Loucy (cell line): ENCODE data around the gene PICK1.

ENCODE experiments used
- H2AFZ ChIP-seq: fragments of 200-600 bp; sonication (generic); 2 replicates; pipeline ENCODE4 v1.6.0; 2016; ENCODE audit warnings: antibody characterized with exemption, mild to moderate bottlenecking, low read length, moderate library complexity
- H3F3A ChIP-seq: fragments of 200-600 bp; 2 replicates; pipeline ENCODE4 v1.6.0; 2016; ENCODE audit warnings: antibody characterized with exemption, low read depth, mild to moderate bottlenecking
- H3K27me3 ChIP-seq: fragments of 200-600 bp; sonication (generic); 2 replicates; pipeline ENCODE4 v1.6.1; 2014; ENCODE audit warnings: low read length, mild to moderate bottlenecking; ENCODE audit not compliant: insufficient read depth, poor library complexity, severe bottlenecking
- H3K36me3 ChIP-seq: fragments of 200-600 bp; sonication (generic); 2 replicates; pipeline ENCODE4 v1.6.1; 2016; ENCODE audit warnings: low read length; ENCODE audit not compliant: insufficient read depth
- H3K4me1 ChIP-seq: fragments of 200-600 bp; sonication (generic); 2 replicates; pipeline ENCODE4 v1.5.1; 2014; ENCODE audit warnings: low read length, mild to moderate bottlenecking; ENCODE audit not compliant: insufficient read depth, poor library complexity, severe bottlenecking
- H3K4me2 ChIP-seq: fragments of 200-600 bp; sonication (generic); 2 replicates; pipeline ENCODE4 v1.6.0; 2014; ENCODE audit warnings: antibody characterized with exemption, low read length, low read depth, mild to moderate bottlenecking; ENCODE audit not compliant: poor library complexity, severe bottlenecking
- H3K4me3 ChIP-seq: fragments of 200-600 bp; sonication (generic); 2 replicates; pipeline ENCODE4 v1.5.1; 2014; ENCODE audit warnings: low read length, mild to moderate bottlenecking, mixed read lengths; ENCODE audit not compliant: poor library complexity, severe bottlenecking
- H3K79me2 ChIP-seq: fragments of 200-600 bp; sonication (generic); 2 replicates; pipeline ENCODE4 v1.6.1; 2014; ENCODE audit warnings: low read length; ENCODE audit not compliant: insufficient read depth
- H3K9ac ChIP-seq: fragments of 200-600 bp; sonication (generic); 2 replicates; pipeline ENCODE4 v1.6.0; 2014; ENCODE audit warnings: mild to moderate bottlenecking, low read depth, low read length, moderate library complexity; ENCODE audit not compliant: poor library complexity, severe bottlenecking
- H3K9me2 ChIP-seq: fragments of 200-600 bp; sonication (generic); replicated peaks from 2 replicates; pipeline ENCODE4 v1.6.1; 2016; ENCODE audit warnings: low read depth, low read length, mixed read lengths
- H3K9me3 ChIP-seq: fragments of 200-600 bp; sonication (generic); 2 replicates; pipeline ENCODE4 v1.6.1; 2014; ENCODE audit warnings: mild to moderate bottlenecking, antibody characterized with exemption, low read length, low read depth; ENCODE audit not compliant: insufficient read depth
- H4K20me1 ChIP-seq: fragments of 200-600 bp; sonication (generic); 2 replicates; pipeline ENCODE4 v1.6.0; 2014; ENCODE audit warnings: antibody characterized with exemption, low read length, mild to moderate bottlenecking; ENCODE audit not compliant: insufficient read depth, poor library complexity, severe bottlenecking
- EZH2phosphoT487 ChIP-seq: fragments of 200-600 bp; IDR thresholded peaks from 2 replicates; pipeline ENCODE4 v1.6.1; 2018; ENCODE audit warnings: antibody characterized with exemption, mild to moderate bottlenecking, moderate library complexity, borderline replicate concordance
- TF ChIP-seq, protein P1 (sequence below): fragments of 200-600 bp; sonication (generic); conservative IDR thresholded peaks from 2 replicates; pipeline ENCODE4 v1.5.1; 2014; ENCODE audit warnings: mild to moderate bottlenecking, antibody characterized with exemption, low read length

PICK1 gene

DNA sequence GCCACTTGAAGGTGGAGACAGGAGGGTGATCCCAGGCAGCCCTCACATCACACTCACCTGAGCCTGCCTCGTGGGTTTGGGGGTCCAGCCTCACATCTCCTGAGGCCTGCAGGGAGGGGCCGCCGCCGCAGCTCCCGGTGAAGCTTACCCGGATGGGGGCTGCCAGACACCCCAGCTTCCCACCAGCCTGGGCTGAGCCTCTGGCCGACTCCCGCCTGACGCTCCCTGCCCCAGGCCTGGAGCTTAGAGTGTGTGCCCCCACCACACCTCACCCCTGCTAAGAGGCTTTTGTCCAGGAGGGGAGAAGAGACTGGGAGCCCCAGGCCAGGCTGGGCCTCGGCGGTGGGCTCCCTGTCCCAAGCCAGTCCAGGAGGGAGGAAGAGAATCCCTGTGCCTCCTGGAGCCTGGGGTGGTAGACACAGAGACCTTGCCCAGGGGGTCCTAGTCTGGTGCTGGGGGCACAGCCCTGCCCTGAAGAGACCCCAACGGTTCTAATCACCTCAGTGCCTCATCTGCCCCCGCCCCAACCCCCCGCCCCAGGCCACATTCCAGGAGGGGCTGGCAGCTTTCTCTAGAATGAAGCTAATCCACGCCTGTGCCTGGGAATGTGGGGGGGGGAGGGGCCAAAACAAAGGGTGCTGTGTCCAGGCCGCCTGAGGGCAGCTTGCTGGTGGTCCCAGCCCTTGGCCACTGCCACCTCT lies 26.9 kb downstream of the PICK1 start, which contains the start of gene SLC16A8:
TSS of gene SLC16A8 (minus strand) at position 254 of the 701 bp plus-strand sequence. CDS start 1,311 bp downstream, outside the sequence.
- no peak for TF ChIP-seq EZH2phosphoT487
- TF ChIP-seq, protein P1, sequence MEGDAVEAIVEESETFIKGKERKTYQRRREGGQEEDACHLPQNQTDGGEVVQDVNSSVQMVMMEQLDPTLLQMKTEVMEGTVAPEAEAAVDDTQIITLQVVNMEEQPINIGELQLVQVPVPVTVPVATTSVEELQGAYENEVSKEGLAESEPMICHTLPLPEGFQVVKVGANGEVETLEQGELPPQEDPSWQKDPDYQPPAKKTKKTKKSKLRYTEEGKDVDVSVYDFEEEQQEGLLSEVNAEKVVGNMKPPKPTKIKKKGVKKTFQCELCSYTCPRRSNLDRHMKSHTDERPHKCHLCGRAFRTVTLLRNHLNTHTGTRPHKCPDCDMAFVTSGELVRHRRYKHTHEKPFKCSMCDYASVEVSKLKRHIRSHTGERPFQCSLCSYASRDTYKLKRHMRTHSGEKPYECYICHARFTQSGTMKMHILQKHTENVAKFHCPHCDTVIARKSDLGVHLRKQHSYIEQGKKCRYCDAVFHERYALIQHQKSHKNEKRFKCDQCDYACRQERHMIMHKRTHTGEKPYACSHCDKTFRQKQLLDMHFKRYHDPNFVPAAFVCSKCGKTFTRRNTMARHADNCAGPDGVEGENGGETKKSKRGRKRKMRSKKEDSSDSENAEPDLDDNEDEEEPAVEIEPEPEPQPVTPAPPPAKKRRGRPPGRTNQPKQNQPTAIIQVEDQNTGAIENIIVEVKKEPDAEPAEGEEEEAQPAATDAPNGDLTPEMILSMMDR: no peak
- H3K4me2 ChIP-seq: no peak within 1 kb of the TSS

DNA sequence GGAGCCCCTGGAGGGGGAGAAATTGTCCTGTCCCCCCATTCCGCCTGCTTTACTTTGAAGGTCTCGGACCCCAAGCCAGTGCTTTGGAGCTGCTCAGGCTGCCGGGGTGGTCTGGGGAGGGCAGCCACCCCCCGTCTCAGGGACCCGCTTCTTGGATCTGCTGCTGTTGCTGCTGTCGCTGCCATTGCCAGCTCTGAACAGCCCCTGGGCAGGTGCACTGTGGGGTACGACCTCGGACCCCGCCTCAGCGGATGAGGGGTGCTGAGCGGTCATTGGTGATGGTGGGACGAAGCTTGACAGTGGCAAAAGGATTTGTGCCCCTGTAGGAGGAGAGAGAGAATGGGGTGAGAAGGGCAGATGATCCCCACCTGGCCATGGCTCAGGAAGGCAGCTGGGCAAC lies 27.9 kb downstream of the PICK1 start:
- Histone ChIP-seq H3K4me3 (no peak overlapping the region), H3K9me3 (no peaks in the 10 kb centered on the region), H2AFZ (no peak overlapping the region), H3K36me3 (no peaks in the 10 kb centered on the region), H3K79me2 (no peaks in the 10 kb centered on the region), H3K27me3 (no peaks in the 10 kb centered on the region), H4K20me1 (no peaks in the 10 kb centered on the region), H3F3A (no peaks in the 10 kb centered on the region), H3K9me2 (no peaks in the 10 kb centered on the region), H3K4me1 (no peaks in the 10 kb centered on the region), H3K9ac (no peak overlapping the region), H3K4me2 (no peak overlapping the region)
- TF ChIP-seq, protein P1: no peak
- TF ChIP-seq EZH2phosphoT487: no peak

More for the DNA sequence above, 26.9 kb downstream of the PICK1 start, which contains the start of gene SLC16A8:
- H3K9me2 ChIP-seq: no peaks in the 10 kb centered on the region
- no peaks in the 10 kb centered on the region for H3F3A ChIP-seq
- H3K36me3 ChIP-seq: no peaks in the 10 kb centered on the region
- H3K79me2 ChIP-seq: no peaks in the 10 kb centered on the region
- no peaks in the 10 kb centered on the region for H4K20me1 ChIP-seq
- no peaks in the 10 kb centered on the region for H3K27me3 ChIP-seq
- no peak within 1 kb of the TSS for H3K9ac ChIP-seq
- no peak within 1 kb of the TSS for H2AFZ ChIP-seq
- no peaks in the 10 kb centered on the region for H3K4me1 ChIP-seq
- no peaks in the 10 kb centered on the region for H3K9me3 ChIP-seq
- H3K4me3 ChIP-seq: no peak within 1 kb of the TSS

DNA sequence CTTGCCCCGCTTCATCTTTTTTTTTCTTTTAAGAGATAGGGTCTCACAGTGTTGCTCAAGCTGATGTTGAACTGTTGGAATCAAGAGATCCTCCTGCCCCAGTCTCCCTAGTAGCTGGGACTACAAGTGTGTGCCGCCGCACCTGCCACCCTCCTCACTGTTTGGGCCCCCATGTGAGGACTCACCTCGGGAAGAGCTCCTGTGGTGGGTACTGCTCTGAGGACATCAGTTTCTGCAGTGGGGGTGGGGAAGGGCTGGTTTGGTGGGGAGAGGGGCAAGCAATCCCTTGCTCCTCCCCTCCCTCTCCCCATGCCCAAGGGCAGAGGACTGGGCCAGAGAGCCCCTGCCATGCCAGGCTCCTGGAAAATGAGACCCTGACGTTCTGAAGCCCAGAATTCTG lies 28.3 kb downstream of the PICK1 start:
- TF ChIP-seq, protein P1: no peak
- Histone ChIP-seq H3K36me3 (no peaks in the 10 kb centered on the region), H3K4me2 (no peak overlapping the region), H3K4me1 (no peaks in the 10 kb centered on the region), H3K9ac (no peak overlapping the region), H3K9me3 (no peaks in the 10 kb centered on the region), H3K27me3 (no peaks in the 10 kb centered on the region), H3K4me3 (no peak overlapping the region), H2AFZ (no peak overlapping the region), H3K79me2 (no peaks in the 10 kb centered on the region), H3K9me2 (no peaks in the 10 kb centered on the region), H3F3A (no peaks in the 10 kb centered on the region), H4K20me1 (no peaks in the 10 kb centered on the region)
